Hepatocyte (in vitro differentiated cells): Measurements from ENCODE around the gene TNP2. TPM values are rescaled to one million over a fixed set of nuclear protein-coding genes. Genes with fewer than 3 reads are reported as not detected.

Source experiments
- DNase-seq: peaks from one replicate; pipeline ENCODE4 v3.0.0-alpha.2; 2016; ENCODE audit warnings: low spot score
- H2AFZ ChIP-seq: fragments of 200-600 bp; sonication (generic); 2 replicates; pipeline ENCODE4 v1.6.0; 2016; ENCODE audit warnings: antibody characterized with exemption, mild to moderate bottlenecking
- H3K27ac ChIP-seq: fragments of 200-600 bp; sonication (generic); 2 replicates; pipeline ENCODE4 v1.5.1; 2016; ENCODE audit warnings: mild to moderate bottlenecking
- H3K27me3 ChIP-seq: fragments of 200-600 bp; sonication (generic); 2 replicates; pipeline ENCODE4 v1.6.1; 2016
- H3K36me3 ChIP-seq: fragments of 200-600 bp; sonication (generic); replicated peaks from 2 replicates; pipeline ENCODE4 v1.5.1; 2016; ENCODE audit warnings: low read depth; ENCODE audit not compliant: insufficient read depth
- H3K4me1 ChIP-seq: fragments of 200-600 bp; sonication (generic); 2 replicates; pipeline ENCODE4 v1.5.1; 2016; ENCODE audit warnings: mild to moderate bottlenecking, moderate library complexity; ENCODE audit not compliant: insufficient read depth
- H3K4me2 ChIP-seq: fragments of 200-600 bp; sonication (generic); 2 replicates; pipeline ENCODE4 v1.6.0; 2016
- H3K4me3 ChIP-seq: fragments of 200-600 bp; sonication (generic); 2 replicates; pipeline ENCODE4 v1.5.1; 2016; ENCODE audit warnings: mild to moderate bottlenecking
- H3K79me2 ChIP-seq: fragments of 200-600 bp; sonication (generic); 2 replicates; pipeline ENCODE4 v1.6.0; 2017; ENCODE audit warnings: mild to moderate bottlenecking
- H3K9me2 ChIP-seq: fragments of 200-600 bp; sonication (generic); replicated peaks from 2 replicates; pipeline ENCODE4 v1.6.0; 2017; ENCODE audit warnings: mild to moderate bottlenecking; ENCODE audit not compliant: insufficient read depth
- H3K9me3 ChIP-seq: fragments of 200-600 bp; sonication (generic); 2 replicates; pipeline ENCODE4 v1.5.1; 2016; ENCODE audit warnings: low read depth, mild to moderate bottlenecking
- H4K20me1 ChIP-seq: fragments of 200-600 bp; sonication (generic); 2 replicates; pipeline ENCODE4 v1.6.0; 2016; ENCODE audit warnings: mild to moderate bottlenecking; ENCODE audit not compliant: insufficient read depth, poor library complexity, severe bottlenecking
- CTCF ChIP-seq: fragments of 200-600 bp; sonication (generic); IDR thresholded peaks from 2 replicates; pipeline ENCODE4 v1.5.1; 2016; ENCODE audit warnings: antibody characterized with exemption, mild to moderate bottlenecking; ENCODE audit not compliant: poor library complexity
- EZH2 ChIP-seq: fragments of 200-600 bp; sonication (generic); IDR thresholded peaks from 2 replicates; pipeline ENCODE4 v1.6.1; 2016; ENCODE audit warnings: antibody characterized with exemption, mild to moderate bottlenecking, borderline replicate concordance
- EZH2phosphoT487 ChIP-seq: fragments of 200-600 bp; sonication (generic); IDR thresholded peaks from one replicate; pipeline ENCODE4 v1.6.1; 2018; ENCODE audit warnings: antibody characterized with exemption, mild to moderate bottlenecking, low read depth, moderate library complexity; ENCODE audit not compliant: unreplicated experiment, severe bottlenecking
- WGBS: methylation state at CpG from one replicate; pipeline ENCODE4 v1.1.6; 2016; ENCODE audit warnings: low lambda C conversion rate; ENCODE audit errors: missing lambda C conversion rate; 5-methylcytosine and 5-hydroxymethylcytosine counted together
- polyA plus RNA-seq: library from polyadenylated mRNA; unstranded; fragments of >200 nt; fragmentation: Nextera tagmentation; extraction: Ambion mirVana; gene quantifications from 2 replicates; pipeline ENCODE4 v1.2.1, GENCODE V29; 2016
- total RNA-seq: library from RNA; depleted of rRNA; stranded (reverse); fragments of >200 nt; gene quantifications from 2 replicates; pipeline ENCODE4 v1.2.3, GENCODE V29; 2014

The TNP2 gene
- total and polyA plus RNA-seq, 2 experiments from 2014 or later = not detected

DNA sequence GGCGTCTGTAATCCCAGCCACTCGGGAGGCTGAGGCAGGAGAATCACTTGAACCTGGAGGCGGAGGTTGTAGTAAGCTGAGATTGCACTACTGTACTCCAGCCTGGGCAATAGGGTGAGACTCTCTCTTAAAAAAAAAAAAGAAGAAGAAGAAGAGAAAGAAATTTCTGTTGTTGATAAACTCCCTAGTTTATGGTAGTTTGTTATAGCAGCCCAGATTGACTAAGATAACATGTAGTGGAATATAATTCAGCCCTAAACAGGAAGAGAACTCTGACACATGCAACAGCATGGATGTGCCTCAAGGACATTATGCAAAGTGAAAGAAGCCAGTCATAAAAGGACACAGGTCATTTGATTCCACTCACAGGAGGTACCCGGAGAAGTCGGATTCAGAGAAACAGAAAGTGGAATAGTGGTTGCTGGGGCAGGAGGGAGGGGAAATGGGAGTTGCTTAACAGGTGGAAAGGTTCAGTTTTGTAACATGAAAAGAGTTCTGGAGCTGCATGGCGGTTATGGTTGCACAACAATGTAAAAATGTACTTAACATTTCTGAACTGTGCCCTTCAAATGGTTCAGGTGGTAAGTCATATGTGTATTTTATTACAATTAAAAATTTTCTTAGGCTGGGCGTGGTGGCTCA lies 38.0 kb upstream of the TNP2 start:
- peak; percentile 42 for DNase-seq
- Histone ChIP-seq H3K79me2 (no peaks in the 10 kb centered on the region), H3K4me3 (no peak overlapping the region), H3K4me1 (peaks cover 30% of the 10 kb centered on the region), H3K36me3 (no peaks in the 10 kb centered on the region), H3K4me2 (no peak overlapping the region), H3K27ac (peak overlapping the region; percentile 88), H4K20me1 (no peaks in the 10 kb centered on the region), H2AFZ (no peak overlapping the region), H3K9me2 (no peaks in the 10 kb centered on the region), H3K9me3 (no peaks in the 10 kb centered on the region), H3K27me3 (no peaks in the 10 kb centered on the region)
- no peak for TF ChIP-seq EZH2
- no peak for TF ChIP-seq EZH2phosphoT487
- no peak for TF ChIP-seq CTCF
- WGBS = 85% methylated on average over 7 of the region's 7 CpGs

GRCh38 chr16:11306381-11306780 lies 37.3 kb upstream of the TNP2 start:
- Histone ChIP-seq H3K4me3 (no peak overlapping the region), H3K36me3 (no peaks in the 10 kb centered on the region), H3K4me2 (no peak overlapping the region), H4K20me1 (no peaks in the 10 kb centered on the region), H2AFZ (no peak overlapping the region), H3K4me1 (peaks cover 30% of the 10 kb centered on the region), H3K27ac (no peak overlapping the region), H3K27me3 (no peaks in the 10 kb centered on the region), H3K9me2 (no peaks in the 10 kb centered on the region), H3K9me3 (no peaks in the 10 kb centered on the region), H3K79me2 (no peaks in the 10 kb centered on the region)
- no peak for DNase-seq
- TF ChIP-seq CTCF (no peak), EZH2phosphoT487 (no peak), EZH2 (no peak)
- WGBS = 87% methylated on average over 8 of the region's 8 CpGs

DNA sequence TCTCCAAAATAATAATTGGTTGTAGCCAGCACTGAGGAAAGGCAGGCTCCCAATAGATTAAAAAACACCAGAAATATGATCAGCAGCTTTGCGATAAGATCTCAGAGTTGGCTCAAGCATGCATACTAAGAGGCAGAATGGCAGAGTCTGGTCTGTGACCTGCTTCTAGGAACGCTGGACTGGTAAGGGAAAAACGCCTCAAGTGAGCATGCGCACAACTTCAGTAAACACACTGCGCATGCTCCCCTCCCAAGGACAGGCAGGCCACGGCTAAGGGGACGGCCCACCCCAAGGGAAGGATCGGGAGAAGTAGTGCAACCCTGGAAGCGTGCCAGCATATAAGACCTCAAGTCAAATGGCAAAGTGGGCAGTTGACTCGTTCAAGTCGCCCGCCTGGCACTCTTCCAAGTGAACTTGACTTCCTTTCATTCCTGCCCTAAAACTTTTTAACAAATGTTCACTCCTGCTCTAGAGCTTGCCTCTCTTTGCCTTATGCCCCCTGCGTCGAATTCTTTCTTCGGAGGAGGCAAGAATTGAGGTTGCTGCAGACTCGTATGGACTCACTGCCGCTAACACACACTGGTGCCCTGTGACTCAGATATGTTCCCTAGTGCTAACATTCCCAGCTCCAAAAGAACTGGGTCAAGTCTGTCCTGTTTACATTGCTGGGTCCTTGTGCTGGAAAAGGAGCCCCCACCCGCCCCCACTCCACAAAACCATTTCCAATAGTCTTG lies 34.4 kb upstream of the TNP2 start:
- Histone ChIP-seq H3K27me3 (no peaks in the 10 kb centered on the region), H3K9me3 (no peaks in the 10 kb centered on the region), H3K4me2 (no peak overlapping the region), H3K4me1 (peaks cover 25% of the 10 kb centered on the region), H3K27ac (peak overlapping the region; percentile 7), H2AFZ (no peak overlapping the region), H3K9me2 (no peaks in the 10 kb centered on the region), H3K36me3 (no peaks in the 10 kb centered on the region), H3K79me2 (no peaks in the 10 kb centered on the region), H3K4me3 (no peak overlapping the region), H4K20me1 (no peaks in the 10 kb centered on the region)
- peak; percentile 39 for DNase-seq
- no peak for TF ChIP-seq EZH2
- no peak for TF ChIP-seq EZH2phosphoT487
- no peak for TF ChIP-seq CTCF
- WGBS = 79% methylated on average over 17 of the region's 18 CpGs
